GM18505 (cell line): Measurements from ENCODE around the gene MAGI1.

Experiments used
- ATAC-seq: cut with Tn5 transposase; IDR thresholded peaks from one replicate; pipeline ENCODE4 v1.9.1; 2021; ENCODE audit not compliant: unreplicated experiment
- POLR2A ChIP-seq: IDR thresholded peaks from 4 replicates; pipeline ENCODE4 v1.6.1; 2011; ENCODE audit warnings: borderline replicate concordance; ENCODE audit not compliant: insufficient read depth, insufficient read length; ENCODE audit errors: extremely low read depth

MAGI1 gene

GRCh38 chr3:65810302-65810701 is 228.4 kb downstream of the MAGI1 start:
- ATAC-seq: no peak
- TF ChIP-seq POLR2A: no peak

DNA sequence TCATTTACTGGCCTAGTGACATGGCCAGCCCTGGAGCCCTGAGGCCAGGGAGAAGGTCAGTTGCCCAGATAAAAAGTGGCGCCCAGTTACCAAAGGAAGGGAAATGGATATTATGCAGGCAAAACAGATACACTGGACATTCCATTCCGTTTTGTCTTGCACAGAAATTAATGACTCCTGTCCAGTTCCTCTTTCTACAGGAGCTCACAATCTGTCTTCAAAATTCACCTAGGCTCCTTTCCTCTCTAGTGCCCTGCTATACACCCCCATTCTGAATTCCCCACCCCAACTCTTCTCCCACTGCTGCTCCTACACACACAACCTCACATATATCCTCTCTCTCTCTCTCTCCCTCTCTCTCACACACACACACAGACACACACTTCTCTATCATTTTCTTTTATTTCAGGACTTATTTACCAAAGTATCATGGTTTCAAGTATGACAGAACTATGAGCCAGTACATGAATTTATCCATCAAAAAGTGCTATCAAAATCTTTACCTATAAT is 229.0 kb downstream of the MAGI1 start:
- no peak for ATAC-seq
- TF ChIP-seq POLR2A: no peak

DNA sequence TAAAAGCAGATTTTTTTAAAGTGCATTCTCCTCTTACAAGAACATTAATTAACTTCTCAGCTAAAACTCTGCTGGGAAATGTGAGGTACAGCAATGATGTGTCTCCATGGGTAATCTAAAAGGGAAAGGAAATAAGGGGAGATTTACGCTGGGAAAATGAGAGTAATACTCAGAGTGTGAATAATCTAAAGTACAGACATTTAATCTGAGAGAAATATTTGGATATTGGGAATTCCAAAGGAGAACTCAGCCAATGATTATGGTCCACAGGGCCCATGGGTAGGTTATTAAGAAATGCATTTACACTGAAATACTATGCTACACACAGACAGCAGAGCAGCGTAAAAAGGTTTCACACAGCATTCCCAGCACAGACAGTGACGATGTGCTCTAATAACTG is 229.9 kb downstream of the MAGI1 start:
- no peak for ATAC-seq

DNA sequence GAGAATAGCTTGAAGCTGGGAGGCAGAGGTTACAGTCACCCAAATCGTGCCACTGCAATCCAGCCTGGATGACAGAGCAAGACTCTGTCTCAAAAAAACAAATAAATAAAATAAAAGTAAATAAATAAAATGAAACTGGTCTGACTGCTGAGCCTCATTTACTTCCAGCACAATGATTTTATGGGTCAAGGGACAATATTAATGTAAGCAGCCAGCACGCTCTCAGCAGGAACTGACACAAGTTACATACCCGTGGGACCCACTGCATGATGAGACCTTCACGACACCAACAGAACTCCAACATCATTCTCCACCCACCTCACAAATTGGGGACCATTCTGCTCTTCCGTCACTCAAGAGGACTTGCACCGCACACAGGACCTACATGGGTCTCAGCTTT is 230.3 kb downstream of the MAGI1 start:
- no peak for TF ChIP-seq POLR2A
- ATAC-seq: no peak

More for the DNA sequence above, 229.9 kb downstream of the MAGI1 start:
- TF ChIP-seq POLR2A: no peak

DNA sequence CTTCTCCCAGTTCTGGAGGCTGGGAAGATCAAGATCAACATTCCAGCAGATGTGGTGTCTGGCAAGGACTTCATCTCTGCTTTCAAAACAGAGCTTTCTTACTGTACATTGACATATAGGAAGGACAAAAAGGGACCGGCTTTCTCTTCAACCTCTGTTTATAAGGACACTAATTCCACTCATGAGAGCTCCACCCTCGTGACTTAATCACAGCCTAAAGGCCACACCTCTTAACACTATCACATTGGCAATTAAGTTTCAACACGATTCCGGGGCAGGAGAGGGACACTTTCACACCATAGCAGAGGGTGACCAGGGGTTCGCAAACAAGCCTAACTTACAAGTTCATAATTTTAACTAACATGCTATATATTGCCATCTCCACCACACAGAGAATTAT is 231.5 kb downstream of the MAGI1 start:
- no peak for TF ChIP-seq POLR2A
- no peak for ATAC-seq

DNA sequence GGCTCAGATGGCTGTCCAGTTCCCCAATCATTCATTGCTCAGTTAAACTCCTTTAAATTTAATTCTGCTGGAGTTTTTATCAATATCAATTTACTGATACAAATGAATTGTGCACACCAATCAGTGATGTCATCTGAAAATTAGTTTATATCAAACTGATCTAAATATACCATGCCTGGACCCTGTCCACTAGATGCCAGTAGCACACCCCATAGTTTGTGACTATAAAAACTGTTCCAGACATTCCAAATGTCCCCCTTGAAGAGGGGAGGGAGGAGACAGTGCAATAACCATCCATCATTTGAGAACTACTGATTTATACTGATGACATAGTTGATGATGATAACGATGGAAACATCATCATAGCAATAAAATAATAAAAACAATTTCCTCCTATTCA is 232.1 kb downstream of the MAGI1 start:
- ATAC-seq: no peak

DNA sequence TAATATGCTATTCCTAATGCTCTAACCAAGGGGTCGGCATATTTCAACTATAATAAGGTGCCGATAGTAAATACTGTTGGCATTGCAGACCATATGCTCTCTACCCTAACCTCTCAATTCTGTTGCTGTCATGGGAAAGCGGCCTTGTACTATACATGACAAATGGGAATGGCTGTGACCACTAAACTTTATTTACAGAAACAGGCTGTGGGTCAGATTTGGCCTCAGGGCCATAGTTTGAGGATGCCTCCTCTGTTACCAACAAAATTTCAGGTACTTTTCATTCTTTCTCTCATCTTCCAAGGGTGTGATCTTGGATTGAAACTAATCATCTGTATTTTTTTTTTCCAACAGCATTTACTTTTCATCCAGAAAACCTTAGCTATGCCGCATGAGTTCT is 242.0 kb downstream of the MAGI1 start:
- ATAC-seq: no peak
- TF ChIP-seq POLR2A: no peak

More for the DNA sequence above, 232.1 kb downstream of the MAGI1 start:
- TF ChIP-seq POLR2A: no peak

DNA sequence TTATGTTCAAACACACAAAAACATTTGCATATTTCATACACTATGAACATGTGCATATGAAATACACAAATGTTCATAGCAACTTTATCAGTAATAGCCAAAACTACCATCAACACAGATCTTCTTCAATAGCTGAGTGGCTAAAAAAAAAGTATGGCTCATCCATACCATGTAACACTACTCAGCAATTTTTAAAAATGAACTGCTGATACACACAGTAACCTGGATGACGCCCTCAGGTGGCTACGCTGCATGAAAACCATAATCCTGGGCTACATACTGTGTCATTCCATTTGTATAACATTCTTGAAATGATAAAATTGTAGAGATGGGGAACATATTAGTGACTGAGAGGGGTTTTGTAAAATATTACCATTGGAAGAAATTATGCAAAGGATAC is 243.6 kb downstream of the MAGI1 start:
- ATAC-seq: no peak

DNA sequence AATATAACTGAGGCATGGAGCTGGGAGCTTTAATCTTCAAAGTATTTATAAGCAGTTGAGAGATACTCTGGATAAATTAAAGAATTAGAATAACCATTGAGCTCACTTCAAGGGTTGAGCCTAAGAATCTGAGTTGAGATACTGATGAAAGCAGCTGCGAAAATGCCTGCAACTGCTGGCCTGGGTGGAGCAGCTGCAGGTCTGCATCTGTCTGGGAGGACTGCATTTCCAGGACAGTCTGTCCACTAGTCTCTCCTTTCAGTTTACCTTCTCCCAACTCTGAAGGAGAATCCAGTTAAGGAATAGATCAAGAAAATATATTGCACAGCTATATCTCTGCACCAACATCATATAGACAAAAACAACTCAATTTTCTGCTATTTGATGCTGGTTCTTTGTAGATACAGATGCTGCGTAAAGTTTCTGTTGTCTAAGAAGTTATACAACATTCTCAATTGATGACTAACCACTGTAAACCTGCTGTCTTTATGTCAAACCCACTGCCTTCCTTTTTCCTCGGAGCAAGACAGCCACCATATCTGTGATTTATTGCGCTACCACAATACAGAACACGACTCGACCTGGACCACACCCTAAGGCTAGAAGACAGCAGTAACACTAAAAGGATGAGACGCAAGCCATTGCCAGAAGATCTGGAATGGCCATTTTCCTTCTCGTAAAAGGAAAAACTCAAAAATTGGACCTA is 245.1 kb downstream of the MAGI1 start:
- TF ChIP-seq POLR2A: no peak
- no peak for ATAC-seq

More for the DNA sequence above, 243.6 kb downstream of the MAGI1 start:
- TF ChIP-seq POLR2A: no peak

DNA sequence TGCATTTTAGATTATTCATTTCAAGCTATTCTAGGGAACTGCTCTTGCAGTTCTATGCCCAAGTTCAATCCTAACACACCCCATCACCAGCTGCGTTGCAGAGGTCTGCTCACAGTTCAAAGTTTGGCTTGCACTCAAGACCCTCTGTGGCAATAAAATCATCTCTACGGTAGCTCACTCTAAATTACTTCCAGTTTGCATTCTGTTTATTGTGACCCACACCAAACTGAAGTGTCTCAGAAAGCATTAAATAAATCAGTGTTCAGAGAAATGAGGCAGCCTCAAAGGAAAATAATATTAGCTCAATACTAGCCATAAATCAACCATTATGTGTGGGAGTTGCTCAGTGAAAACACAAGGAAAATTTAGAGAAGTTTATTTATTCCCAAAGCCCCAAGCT is 250.3 kb downstream of the MAGI1 start:
- no peak for ATAC-seq
- TF ChIP-seq POLR2A: no peak

DNA sequence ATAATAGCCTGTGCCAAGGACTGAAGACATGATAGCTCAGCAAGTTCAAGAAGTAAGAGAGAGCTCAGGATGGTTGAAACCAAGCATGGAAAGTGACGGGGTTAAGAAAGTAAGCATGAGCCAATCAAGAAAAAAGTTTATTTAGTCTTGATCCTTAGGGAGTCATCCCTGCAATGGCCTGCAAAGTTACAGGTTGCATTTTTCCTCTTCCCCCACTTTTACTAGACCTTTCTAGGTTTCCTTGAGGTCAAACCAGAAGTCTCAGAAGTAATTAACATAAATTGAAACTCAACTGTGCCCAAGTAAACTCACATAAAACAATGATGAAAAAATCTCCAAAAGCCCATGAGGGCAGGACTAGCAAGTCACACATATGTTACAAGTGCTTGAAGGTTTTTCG is 250.9 kb downstream of the MAGI1 start:
- no peak for ATAC-seq

GRCh38 chr3:65787340-65787739 is 251.4 kb downstream of the MAGI1 start:
- TF ChIP-seq POLR2A: no peak
- no peak for ATAC-seq

More for the DNA sequence above, 250.9 kb downstream of the MAGI1 start:
- no peak for TF ChIP-seq POLR2A

DNA sequence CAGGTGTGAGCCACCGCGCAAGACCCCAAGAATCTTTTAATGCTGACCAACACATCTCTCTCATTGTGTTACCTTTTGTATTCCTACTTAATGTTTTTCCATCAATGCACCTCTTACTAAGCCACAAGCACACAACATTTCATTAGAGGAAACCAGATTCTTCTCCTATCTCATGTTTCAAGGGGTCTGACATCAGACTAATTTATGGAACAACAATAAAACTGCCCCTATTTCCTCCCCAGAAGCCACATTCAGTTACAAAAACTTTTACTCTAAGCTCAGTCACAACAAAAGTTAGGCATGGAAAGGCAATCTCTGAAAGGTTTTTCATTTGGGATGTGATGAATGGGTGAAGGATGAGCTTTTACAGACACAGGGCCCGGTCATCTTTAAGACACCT is 251.8 kb downstream of the MAGI1 start:
- ATAC-seq: no peak
- no peak for TF ChIP-seq POLR2A

DNA sequence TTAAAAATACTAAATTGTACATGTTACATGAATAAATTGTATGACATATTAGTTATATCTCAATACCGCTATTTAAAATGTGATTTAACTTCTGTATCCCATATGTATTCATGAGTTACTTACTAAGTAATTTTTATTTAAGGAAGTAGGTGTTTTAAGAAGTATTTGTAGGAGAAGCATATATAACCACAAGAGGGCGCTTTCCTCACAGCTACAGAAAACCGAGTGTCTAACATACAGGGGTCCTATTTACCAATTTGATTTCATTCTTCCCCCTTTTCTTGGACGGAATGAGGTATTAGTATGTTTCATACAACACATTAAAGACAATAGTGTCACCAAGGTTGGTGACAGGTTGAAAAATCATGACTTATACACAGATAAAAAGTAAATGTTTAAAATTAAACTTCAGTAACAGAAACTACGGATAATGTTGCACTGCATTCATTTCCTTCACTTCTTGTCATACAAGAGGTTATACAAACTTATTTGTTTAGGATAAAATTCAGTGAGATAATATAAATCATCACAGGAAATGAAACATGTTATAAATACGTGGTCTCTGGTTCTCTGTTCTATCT is 253.6 kb downstream of the MAGI1 start:
- no peak for ATAC-seq
- TF ChIP-seq POLR2A: no peak
